NCI-H1694 (cell line): ENCODE results near the gene KIAA1328.
"Not testable (repeated sequence)": the region's sequence is repeated elsewhere in the genome, so short reads cannot be mapped to it uniquely, and the experiment has no call there.

Experiments
- DNase-seq: peaks from one replicate; lab custom pipeline; 2025; lab: John Stamatoyannopoulos, UW

KIAA1328 gene

DNA sequence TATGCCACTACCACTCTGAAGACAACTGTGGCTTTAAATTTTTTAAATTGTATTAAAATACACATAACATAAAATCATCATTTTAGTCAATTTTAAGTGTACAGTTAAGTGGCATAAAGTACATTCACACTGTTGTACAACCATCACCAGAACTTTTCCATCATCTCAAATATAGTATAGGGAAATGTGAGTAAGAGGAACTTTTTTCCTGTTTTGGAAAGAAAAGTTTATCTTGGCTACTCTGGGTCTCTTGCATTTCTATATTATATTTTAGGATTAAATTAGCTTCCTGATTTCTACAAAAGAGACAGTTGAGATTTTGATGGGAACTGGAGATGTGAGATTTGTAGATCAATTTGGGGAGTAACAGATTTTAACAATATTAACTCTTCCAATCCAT is 3.4 kb upstream of the KIAA1328 start:
- no peak for DNase-seq

DNA sequence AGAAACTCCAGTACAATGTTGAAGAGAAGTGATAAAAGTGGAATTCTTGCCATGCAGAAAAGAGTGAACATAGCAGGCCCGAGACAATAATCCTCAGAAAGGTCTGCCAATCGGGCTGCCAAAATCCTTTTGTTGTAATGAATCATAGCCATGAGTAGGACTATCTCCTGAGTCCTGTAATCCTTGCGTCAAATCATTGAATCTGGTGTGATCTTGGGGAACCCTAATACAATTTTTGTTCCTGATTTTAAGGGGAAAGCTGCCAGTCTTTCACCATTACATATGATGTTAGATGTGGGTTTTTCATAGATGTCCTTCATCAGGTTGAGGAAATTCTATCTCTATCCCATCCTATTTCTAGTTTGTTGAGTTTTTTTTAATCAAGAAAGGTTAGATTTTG is 2.4 kb upstream of the KIAA1328 start:
- DNase-seq: no peak

DNA sequence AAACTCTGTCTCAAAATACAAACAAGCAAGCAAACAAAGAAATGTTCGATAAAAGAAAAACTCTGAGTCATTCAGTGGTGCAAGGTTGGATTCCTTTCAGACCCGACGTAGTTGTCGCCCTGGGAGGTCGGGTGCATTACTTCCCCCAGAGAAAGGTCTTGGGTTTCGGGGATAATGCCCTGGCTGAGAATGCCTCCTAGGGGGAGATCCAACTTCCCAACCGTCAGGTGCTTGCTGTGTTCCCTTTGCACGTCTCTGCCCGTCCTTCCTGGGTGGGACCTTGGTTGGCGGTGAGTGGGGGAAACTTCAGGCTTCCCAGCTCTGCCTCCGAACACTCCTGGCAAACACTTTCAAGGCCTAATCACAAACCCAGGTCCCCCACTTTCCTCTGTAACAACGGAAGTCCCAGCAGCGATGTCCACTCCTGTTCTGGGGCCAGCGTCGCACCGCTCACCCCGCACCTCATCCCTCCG is 734 bp upstream of the KIAA1328 start:
- no peak for DNase-seq

DNA sequence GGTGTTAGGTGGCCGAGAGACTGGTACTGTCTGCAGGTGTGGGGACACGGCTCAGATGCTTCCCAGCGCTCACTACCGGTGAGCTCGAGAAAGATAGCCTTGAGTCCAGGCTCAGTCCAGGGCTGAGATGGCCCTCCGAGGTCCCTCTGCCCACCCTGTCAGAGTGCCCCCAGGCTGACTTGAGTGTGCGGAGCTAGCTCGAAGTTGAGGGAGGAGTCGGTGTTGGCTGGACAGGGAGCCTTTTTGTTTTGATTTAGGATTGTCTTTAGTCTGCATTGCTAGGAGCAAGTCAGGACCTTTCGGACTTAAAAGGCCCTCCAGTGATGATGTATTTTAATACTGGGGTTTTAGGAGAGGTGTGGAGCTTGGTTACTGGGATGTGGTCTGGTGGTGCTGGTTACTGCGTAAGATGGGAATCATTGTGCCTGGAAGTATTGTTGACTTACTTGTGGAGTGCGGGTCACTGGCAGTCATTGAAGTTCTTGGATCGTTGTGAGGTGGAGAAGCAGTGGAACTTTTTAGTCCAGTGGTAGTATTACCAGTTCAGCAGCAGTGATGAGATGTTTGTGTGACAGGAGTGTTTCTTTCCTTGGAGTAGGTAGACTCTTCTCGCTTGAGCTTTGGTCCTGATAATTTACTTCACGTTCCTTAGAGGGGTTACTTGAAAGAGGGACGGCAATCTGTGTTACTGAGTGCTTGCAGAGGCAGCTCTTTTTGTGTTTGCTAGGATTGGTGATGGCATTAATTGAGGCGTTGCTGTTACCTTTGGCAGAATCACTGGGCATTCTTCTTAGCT is 633 bp downstream of the KIAA1328 start:
- no peak for DNase-seq

DNA sequence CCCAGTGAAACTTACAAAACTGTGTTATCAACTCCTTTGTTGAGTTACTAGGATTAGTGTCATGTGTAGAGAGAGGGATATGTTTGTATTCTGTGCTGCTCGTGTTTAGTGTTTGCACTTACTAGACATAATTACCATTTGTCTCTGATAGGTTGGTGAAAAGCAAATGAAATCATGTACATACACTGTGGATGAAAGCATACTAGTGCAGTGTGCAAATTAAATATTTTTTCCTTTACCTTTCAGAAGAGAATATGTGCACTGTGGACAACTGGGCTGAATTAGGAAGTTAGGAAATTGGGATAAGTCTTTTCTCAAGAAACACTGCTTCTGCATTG is 1.2 kb downstream of the KIAA1328 start:
- DNase-seq: no peak

DNA sequence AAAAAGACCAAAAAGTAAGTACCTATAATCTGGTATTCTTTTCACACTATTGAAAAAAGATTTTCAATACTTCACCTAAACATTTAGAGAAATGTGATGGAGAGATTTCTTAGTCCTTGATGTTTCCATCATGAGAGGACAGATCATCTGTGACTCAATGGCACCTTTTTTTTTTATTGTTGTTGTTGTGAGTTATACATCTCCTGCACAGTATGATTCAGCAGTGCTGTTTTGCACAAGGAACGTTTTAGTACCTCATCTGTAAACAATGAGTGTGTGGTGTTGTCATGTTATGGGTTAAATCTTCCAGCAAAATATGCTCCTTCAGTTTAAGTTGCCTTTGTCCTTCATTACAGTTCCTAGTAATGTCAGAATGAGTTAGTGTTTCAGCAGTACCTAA is 2.2 kb downstream of the KIAA1328 start:
- DNase-seq: no peak

DNA sequence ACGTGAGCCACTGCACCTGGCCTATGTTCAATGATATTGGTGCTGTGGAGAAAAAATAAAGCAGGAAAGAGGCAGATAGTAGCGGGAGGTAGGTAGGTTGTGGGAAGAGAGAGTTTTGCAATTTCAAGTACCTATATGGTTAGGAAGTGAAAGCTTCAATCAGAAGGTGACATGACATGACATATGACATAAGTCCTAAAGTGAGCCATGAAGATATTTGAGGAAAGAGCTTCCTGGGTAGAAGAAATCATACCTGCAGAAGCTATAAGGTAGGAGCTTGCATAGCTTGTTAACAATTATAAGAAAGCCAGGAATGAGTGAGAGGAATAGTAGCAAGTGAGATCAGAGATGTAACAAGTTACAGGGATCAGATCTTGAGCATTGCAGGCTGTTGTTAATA is 4.2 kb downstream of the KIAA1328 start:
- no peak for DNase-seq

DNA sequence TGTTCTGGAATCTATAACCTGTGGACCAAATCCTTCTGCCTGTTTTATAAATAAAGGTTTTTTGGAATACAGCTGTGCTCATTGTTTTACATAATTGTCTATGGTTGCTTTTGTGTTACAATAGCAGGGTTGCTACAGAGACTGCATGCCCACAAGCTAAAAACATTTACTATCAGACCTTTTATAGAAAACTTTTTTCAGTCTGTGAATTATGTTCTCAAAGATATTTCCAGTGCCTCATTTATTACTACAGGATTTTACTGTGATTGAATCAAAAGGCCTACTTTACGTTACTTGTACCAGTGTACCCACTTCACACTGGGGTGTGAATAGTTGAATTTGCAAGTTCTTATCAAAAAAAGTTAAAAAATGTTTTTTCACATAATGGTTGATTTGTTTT is 7.0 kb downstream of the KIAA1328 start:
- DNase-seq: no peak

DNA sequence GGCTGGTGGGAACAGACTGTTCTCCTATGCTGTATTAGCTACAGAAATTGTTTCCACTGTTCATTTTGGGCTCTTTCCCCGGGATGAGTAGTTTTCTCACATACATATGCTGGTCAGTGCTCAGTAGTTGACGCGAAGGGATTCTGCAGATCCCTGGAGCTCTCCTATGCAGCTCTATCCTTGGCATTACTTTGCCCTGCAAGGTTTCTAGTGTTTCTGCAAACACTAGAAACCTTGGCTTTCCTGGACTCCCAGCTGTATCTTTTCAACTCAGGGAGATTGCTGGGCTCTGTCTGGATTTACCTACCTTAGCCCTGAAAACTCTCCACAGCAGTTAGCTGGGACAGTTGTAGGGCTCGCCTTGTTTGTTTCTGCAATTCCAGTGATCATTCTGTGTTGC is 10.9 kb downstream of the KIAA1328 start:
- DNase-seq: no peak

DNA sequence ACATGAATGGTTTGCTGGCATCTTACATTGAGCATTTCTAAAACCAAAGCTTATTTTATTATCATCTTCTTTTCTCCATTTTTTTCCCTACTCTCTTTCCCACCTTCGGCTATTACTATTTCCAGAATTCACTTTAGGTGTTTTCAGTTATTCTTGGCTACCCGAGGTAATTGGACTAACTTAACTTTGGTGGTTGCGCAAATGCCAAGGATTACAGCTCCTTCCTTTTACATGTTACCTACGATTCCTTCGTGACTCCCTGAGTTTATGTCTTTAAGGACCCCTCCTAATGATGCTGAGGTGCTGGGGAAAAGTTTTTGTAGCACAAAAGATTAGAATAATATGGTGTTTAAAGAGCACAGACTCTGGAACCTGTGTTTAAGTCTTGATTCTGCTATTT is 14.3 kb downstream of the KIAA1328 start:
- DNase-seq: no peak

DNA sequence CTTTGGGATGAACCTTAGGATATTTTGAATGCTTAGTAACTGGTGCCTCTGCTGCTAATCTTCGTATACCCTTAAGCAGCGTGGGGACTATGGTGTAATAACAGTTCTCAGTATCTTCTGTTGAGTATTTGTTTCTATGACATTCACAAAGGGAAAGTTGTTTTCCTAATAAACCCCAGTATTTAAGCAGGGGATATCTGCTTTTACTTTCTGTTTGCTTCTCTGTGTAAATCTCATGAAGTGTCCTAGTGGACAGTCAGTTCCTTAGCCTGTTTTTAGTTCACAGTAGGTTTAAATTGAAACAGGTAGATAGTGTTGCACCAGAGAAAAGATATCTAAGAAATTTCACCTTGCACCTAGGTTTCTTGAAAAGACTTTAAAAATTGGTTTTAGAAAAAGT is 14.9 kb downstream of the KIAA1328 start:
- no peak for DNase-seq

DNA sequence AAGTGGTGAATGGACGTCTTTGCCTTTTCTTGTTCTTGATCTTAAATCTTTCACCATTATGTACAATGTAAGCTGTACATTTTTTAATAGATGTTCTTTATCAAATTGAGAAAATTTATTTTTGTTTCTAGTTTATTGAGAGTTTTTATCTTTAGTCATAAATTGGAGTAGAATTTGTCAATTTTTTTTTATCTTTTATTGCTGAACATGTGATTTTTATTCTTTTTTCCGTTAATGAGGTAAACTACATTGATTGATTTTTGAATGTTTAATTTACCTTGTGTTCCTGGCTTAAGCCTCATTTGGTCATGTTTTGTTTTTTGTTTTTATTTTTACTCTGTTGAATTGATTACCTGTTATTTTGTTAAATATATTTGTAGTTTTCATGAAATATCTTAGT is 19.7 kb downstream of the KIAA1328 start:
- DNase-seq: no peak

DNA sequence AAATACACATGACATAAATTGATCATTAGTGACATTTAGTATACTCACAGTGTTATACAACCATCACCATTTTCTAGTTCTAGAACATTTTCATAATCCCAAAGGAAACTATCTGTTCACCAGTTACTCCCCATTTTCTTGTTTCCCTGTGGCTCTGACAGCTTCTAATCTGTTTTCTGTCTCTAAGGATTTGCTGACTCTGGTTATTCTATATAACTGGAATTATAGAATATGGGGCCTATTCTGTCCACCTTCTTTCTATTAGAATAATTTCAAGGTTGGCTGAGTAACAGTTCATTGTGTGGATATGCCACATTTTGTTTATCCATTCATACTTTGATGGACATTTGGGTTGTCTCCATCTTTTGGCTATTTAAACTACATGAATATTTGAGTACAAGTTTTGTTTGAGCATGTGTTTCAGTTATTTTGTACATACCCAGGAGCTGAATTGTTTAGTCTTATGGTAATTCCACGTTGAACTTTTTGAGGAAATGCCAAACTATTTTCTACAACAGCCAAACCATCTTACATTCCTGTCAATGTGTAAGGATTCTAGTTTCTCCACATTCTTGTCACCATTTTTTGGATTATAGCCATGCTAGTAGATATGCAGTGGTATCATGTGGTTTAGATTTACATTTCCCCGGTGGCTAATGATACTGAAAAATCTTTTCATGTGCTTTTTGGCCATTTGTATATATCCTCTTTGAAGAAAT is 20.5 kb downstream of the KIAA1328 start:
- DNase-seq: no peak

DNA sequence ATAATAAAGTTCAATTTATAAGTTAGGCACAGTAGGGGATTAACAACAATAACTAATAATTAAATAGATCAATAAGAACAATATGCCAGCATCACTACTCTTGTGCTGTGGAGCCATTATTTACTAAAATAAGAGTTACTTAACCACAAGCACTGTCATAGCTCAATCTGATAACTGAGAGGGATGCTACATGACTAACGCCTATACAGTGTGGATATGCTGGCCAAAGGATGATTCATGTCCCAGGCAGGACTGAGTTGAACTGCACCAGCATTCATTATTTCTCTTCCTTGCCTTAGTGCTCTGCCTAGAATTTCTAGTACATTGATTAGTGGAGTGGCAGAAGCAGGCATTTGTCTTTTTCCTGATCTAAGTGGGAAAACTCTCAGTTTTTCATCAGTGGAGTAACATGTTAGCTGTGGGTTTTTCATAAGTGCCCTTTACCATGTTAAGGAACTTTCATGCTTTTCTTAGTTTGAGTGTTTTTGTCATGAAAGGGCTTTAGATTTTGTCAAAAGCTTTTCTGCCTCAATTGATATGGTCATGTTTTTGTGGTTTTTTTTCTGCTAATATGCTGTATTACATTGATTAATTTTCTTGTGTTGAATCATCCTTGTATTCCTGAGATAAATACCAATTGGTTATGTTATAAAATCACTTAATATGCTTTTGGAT is 21.7 kb downstream of the KIAA1328 start:
- DNase-seq: no peak

DNA sequence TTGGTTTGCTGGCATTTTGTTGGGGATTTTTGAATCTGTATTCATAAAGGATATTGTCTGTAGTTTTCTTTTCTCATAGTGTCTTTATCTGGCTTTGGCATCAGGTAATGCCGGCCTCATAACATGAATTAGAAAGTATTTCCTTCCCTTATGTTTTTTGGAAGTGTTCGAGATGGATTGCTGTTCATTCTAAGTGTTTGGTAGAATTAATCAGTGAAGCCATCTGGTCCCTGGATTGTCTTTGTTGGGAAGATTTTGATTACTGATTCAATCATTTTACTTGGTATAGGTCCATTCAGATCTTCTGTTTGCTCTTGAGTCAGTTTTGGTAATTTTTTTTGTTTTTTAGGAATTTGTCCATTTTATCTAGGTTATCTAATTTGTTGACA is 22.3 kb downstream of the KIAA1328 start:
- no peak for DNase-seq

DNA sequence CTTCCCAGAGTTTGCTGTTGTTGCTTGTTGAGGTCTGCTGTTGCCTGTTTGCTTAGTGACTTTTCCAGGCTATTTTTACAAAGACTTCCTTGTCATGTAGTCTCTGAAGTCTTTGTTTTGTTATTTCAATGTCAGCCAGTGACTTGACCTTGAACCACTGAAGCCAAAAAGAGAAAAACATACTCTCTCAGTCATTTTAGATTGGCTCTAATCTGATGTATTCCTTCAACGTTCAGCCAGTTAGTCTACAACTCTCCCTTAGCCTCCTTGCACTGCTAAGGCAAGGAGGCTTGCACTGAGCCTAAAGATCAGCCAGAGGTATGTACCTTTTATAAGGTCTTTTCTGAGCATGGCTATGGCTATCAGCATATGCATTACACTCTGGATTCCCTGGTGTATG is 27.9 kb downstream of the KIAA1328 start:
- no peak for DNase-seq

DNA sequence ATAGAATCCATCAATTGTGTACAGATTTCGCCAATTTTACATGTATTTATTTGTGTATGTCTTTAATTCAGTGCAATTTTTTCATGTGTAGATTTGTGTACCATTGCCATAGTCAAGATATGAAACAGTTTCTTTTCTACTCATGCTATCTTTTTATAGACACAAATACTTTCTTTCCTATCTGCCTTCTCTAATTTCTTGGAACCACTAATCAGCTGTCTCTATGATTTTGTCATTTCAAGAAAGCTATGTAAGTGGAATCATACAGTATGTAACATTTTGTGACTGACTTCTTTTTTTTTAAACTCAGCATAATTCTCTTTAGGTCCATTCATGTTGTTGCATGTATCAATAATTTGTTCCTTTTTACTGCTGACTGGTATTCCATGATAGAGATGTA is 33.3 kb downstream of the KIAA1328 start:
- DNase-seq: no peak

DNA sequence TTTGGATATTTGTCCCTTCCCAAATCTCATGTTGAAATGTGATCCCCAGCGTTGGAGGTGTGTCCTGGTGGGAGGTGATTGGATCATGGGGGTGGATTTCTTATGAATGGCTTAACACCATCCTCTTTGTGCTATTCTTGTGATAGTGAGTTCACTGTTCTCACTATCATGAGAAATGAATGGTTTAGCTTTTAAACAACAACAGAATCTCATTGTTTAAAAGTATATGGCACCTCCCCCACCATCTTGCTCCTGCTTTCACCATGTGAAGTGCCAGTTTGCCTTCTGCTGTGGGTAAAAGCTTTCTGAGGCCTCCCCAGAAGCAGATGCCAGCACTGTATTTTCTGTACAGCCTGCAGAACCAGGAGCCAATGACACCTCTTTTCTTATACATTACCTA is 38.1 kb downstream of the KIAA1328 start:
- DNase-seq: no peak

DNA sequence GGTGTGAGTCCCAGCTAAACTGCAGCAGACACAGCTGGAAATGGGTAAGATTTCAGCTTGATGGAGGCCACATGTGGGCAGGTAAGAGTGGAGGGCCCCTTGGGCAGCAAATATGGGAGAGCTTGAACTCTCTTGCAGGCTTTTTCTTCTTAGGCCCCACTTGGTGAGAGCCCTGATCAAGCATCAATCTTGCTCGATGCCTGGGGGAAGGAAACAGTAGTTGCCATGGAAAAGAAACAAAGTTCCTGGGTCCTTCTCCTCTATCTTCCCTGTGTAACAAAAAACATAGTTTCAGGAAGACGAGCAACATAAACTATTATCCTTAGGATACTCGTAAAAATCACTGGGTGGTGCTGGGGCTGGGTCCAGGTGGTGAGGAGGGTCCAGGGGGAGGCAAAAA is 42.9 kb downstream of the KIAA1328 start:
- no peak for DNase-seq

DNA sequence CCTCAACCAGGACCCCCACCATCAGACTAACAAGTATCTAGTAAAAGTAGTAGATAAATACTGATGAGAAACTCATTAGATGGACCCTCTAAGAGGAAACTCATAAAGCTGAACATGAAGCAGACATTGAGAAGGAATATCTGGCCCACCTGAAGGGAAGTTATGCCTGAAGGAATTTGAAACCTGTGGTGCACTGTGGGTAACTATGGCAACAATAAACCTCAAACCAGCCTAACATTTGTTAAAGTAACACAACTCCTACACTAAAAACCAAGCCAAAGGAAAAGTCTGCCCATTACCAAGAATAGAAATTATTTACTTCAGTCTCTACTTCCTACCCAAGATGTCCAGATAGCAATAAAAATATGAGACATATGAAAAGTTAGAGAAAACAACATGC is 43.4 kb downstream of the KIAA1328 start:
- DNase-seq: no peak

DNA sequence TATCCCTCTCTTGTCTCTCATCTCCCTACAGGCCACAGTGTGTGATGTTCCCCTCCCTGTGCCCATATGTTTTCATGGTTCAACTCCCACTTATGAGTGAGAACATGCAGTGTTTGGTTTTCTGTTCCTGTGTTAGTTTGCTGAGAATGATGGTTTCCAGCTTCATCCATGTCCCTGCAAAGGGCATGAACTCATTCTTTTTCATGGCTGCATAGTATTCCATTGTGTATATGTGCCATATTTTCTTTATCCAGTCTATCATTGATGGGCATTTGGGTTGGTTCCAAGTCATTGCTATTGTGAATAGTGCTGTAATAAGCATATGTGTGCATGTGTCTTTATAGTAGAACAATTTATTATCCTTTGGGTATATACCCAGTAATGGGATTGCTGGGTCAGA is 44.9 kb downstream of the KIAA1328 start:
- DNase-seq: not testable (repeated sequence)

DNA sequence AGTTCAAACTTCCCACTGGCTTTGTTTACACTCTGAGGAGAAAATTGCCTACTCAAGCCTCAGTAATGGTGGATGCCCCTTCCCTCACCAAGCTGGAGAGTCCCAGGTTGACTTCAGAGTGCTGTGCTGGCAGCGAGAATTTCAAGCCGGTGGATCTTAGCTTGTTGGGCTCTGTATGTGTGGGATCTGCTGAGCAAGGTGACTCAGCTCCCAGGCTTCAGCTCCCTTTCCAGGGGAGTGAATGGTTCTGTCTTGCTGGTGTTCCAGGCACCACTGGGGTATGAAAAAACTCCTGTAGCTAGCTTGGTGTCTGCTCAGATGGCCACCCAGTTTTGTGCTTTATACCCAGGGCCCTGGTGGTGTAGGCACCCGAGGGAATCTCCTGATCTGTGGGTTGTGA is 50.9 kb downstream of the KIAA1328 start:
- not testable (repeated sequence) for DNase-seq

DNA sequence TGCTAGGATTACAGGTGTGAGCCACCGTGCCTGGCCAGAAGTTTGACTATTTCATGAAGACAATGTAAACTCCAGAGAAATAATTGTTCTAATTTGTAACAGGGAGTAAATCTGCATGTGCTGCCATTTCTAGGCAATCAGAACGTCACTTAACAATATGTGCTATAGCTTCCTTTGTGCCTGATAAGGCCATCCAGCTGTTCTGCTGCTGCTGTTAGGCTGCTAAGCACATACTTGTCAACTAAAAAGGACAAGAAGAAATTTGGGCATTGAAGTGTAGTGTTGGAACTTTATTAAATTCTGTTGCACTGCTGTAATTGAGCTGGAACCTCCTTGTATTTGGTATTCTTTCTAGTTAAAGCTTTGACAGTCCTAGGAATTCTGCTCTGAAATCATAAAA is 57.1 kb downstream of the KIAA1328 start:
- no peak for DNase-seq
